Measurements from ENCODE around the gene REG4. TPM values are rescaled to one million over a fixed set of nuclear protein-coding genes. Genes with fewer than 3 reads are reported as not detected.
"Not testable (repeated sequence)": the region's sequence is repeated elsewhere in the genome, so short reads cannot be mapped to it uniquely, and the experiment has no call there.

The REG4 gene
- total and polyA plus RNA-seq, 7 donors = 10.4 to 80.8 (median 13.2) TPM; not detected in 4

DNA sequence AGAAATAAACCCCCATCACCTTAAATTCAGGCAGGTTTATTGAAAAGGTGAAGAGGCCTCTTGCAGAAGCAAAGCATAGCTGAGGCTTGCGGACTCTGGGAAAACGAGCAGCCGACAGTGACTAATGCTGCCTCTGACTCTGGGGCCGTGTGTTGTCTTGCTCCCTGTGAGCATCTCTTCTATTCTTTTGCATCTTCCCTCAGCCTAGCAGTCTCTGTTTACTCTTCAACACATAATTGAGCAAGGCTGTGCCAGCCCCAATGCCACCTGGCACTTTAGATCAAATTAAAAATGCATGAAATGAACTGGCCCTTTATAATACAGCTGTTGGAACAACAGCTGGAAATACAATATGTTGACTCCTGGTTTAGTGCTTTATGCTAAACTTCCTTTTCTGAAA lies 18.4 kb upstream of the REG4 start:
- H3K36me3 ChIP-seq = no peaks in the 10 kb centered on the region
- no peak for TF ChIP-seq POLR2AphosphoS5 (IDR thresholded peaks at IDR 0.05)
- no peak for TF ChIP-seq POLR2A (IDR thresholded peaks at IDR 0.05)
- TF ChIP-seq, protein P1, sequence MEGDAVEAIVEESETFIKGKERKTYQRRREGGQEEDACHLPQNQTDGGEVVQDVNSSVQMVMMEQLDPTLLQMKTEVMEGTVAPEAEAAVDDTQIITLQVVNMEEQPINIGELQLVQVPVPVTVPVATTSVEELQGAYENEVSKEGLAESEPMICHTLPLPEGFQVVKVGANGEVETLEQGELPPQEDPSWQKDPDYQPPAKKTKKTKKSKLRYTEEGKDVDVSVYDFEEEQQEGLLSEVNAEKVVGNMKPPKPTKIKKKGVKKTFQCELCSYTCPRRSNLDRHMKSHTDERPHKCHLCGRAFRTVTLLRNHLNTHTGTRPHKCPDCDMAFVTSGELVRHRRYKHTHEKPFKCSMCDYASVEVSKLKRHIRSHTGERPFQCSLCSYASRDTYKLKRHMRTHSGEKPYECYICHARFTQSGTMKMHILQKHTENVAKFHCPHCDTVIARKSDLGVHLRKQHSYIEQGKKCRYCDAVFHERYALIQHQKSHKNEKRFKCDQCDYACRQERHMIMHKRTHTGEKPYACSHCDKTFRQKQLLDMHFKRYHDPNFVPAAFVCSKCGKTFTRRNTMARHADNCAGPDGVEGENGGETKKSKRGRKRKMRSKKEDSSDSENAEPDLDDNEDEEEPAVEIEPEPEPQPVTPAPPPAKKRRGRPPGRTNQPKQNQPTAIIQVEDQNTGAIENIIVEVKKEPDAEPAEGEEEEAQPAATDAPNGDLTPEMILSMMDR (IDR thresholded peaks at IDR 0.05) = no peak
- TF ChIP-seq EP300 (IDR thresholded peaks at IDR 0.05) = no peak
- 73 to 75% methylated on average over 4 of the region's 4 CpGs for WGBS, 2 donors
- H3K27ac ChIP-seq = no peak overlapping the region
- intact Hi-C loops (cut with DNase I) = no loop called here
- no peaks in the 10 kb centered on the region for H3K9me3 ChIP-seq
- no peak overlapping the region for H3K4me3 ChIP-seq
- H3K27me3 ChIP-seq = no peaks in the 10 kb centered on the region
- DNase-seq = no peak
- no peaks in the 10 kb centered on the region for H3K4me1 ChIP-seq

DNA sequence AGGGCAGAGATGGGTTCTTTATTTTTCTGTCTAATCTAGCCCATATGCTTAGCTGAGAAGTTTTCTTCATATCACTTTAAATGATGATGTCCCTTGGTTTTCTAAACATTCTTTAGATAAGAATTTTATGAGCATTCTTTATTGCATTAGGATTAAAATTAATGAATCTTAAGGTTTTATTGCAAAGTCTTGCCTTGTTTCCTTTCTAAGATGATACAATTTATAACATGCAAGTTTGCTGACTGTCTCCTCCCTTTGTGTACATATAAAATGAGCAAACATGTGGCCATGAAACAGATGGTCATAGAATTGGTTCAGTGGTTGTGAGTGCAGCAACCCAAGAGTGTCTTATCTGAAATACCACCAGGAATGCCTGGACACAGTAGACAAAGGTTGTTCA lies 17.7 kb upstream of the REG4 start:
- DNase-seq; H3K36me3 ChIP-seq; intact Hi-C loops (cut with DNase I); H3K9me3 ChIP-seq; H3K4me3 ChIP-seq; H3K27ac ChIP-seq; H3K27me3 ChIP-seq; H3K4me1 ChIP-seq: not testable (repeated sequence)

DNA sequence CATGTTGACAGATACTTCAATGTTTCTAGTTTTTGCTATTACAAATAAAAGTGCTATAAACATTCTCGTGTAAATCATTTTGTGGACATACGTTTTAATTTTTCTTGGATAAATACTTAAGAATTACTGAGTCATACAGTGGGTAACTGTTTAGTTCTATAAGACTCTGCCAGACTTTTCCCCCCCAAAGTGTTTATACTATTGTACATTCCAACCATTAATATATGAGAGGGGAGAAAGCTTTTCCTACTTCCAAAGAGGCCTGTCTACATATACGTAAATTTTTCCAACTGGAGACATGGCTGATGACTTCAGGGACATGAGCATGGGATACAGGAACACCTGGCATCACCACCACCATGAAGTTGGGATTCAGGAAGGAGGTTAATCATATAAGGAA lies 17.0 kb upstream of the REG4 start:
- Histone ChIP-seq H3K4me1 (no peaks in the 10 kb centered on the region), H3K27me3 (no peaks in the 10 kb centered on the region), H3K27ac (no peak overlapping the region), H3K4me3 (no peak overlapping the region), H3K36me3 (no peaks in the 10 kb centered on the region), H3K9me3 (no peaks in the 10 kb centered on the region)
- intact Hi-C loops (cut with DNase I) = no loop called here
- WGBS, 2 donors = 80 to 85% methylated on average over 3 of the region's 3 CpGs
- TF ChIP-seq EP300 (IDR thresholded peaks at IDR 0.05) (no peak), POLR2A (IDR thresholded peaks at IDR 0.05) (no peak), POLR2AphosphoS5 (IDR thresholded peaks at IDR 0.05) (no peak)
- TF ChIP-seq, protein P1 (IDR thresholded peaks at IDR 0.05) = no peak
- DNase-seq = no peak

DNA sequence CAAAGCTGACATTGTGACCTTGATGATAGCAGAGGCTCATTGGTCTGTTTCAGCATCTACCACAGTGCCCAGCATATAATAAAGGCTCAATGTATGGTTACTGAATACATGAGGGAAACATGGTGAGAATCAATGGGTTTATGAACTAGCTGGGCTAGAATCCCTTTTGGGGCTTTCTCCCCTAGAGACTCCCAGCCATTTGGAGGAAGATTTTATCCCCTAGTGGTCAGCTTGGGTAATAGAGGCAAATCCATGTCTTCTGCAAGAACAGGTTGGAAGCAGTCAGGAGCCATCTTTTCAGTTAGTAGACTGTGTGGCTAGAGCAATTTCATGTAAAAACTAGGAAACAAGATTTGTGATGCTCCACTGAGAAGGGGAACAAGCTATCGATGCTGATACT lies 15.8 kb upstream of the REG4 start:
- intact Hi-C loops (cut with DNase I) = no loop called here

DNA sequence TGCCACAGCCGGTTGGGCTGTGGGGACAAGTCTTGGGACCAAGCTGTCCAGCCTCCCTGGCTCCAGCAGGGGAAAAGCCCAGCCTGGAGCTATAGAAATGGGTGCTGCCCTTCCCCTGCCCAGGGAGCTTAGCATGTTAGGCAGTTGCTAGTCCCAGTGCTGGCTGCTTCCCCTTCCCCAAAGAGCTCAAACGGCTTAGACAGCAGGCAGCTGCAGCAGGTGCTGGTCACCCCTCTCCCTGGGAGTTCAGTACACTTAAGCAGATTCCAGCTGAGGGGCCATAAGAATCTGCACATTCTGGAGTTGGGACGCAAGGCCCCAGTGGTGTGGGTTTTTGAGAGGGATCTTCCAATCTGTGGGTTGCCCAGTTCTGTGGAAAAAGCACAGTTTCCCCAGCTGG lies 11.1 kb upstream of the REG4 start:
- 81 to 91% methylated on average over 3 of the region's 3 CpGs for WGBS, 2 donors
- no peak for DNase-seq
- H3K4me1 ChIP-seq = no peaks in the 10 kb centered on the region
- no peaks in the 10 kb centered on the region for H3K27me3 ChIP-seq
- no peak overlapping the region for H3K4me3 ChIP-seq
- no peaks in the 10 kb centered on the region for H3K36me3 ChIP-seq
- intact Hi-C loops (cut with DNase I) = no loop called here
- no peak overlapping the region for H3K27ac ChIP-seq
- no peaks in the 10 kb centered on the region for H3K9me3 ChIP-seq
- TF ChIP-seq POLR2A (IDR thresholded peaks at IDR 0.05) = no peak
- TF ChIP-seq, protein P1 (IDR thresholded peaks at IDR 0.05) = no peak
- no peak for TF ChIP-seq POLR2AphosphoS5 (IDR thresholded peaks at IDR 0.05)
- TF ChIP-seq EP300 (IDR thresholded peaks at IDR 0.05) = no peak

More for the DNA sequence above, 15.8 kb upstream of the REG4 start:
- Histone ChIP-seq H3K9me3 (no peaks in the 10 kb centered on the region), H3K27me3 (no peaks in the 10 kb centered on the region), H3K27ac (no peak overlapping the region), H3K36me3 (no peaks in the 10 kb centered on the region), H3K4me3 (no peak overlapping the region), H3K4me1 (no peaks in the 10 kb centered on the region)
- 88 to 89% methylated on average over 1 of the region's 1 CpG for WGBS, 2 donors
- DNase-seq = no peak
- TF ChIP-seq POLR2A (IDR thresholded peaks at IDR 0.05) (no peak), POLR2AphosphoS5 (IDR thresholded peaks at IDR 0.05) (no peak), EP300 (IDR thresholded peaks at IDR 0.05) (no peak)
- TF ChIP-seq, protein P1 (IDR thresholded peaks at IDR 0.05) = no peak

Measured in sigmoid colon (tissue), 7 donors.